ENCODE data around the gene IL20.

The IL20 gene

DNA sequence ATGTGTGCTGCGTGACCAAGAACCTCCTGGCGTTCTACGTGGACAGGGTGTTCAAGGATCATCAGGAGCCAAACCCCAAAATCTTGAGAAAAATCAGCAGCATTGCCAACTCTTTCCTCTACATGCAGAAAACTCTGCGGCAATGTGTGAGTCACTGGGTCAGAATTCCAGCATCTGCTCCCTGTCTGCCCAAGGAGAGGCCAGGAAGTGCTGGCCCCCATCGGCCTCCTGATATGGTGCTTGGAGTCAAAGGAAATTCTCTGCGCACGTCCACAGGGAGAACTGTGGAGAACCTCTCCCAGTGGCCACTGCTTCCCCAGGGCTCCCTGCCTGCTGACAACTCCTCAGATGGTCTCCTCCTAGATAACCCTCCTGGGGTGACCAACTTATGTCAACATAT lies 25.6 kb upstream of the IL20 start:
- Histone ChIP-seq H3K4me3 (ENCODE audit: low read depth, low read length) (no peak overlapping the region), H3K4me1 (ENCODE audit: control insufficient read depth, insufficient read depth, low read length) (no peaks in the 10 kb centered on the region), H3K27ac (ENCODE audit: extremely low read depth, low read depth, low read length) (no peak overlapping the region), H3K9me3 (ENCODE audit: control insufficient read depth, insufficient read depth, low read depth, low read length) (no peaks in the 10 kb centered on the region), H3K36me3 (ENCODE audit: control insufficient read depth in 2 of 2, insufficient read depth in 1 of 2, low read length in 2 of 2) (no peaks in the 10 kb centered on the region)
- TF ChIP-seq ZBTB48 (tag by site-specific recombination; IDR thresholded peaks at IDR 0.05) (no peak), ZIC2 (tag by site-specific recombination; IDR thresholded peaks at IDR 0.05) (peak; percentile 19; the same call in 1 of the 2 replicates)
- ChIA-PET CTCF (no interaction called here), POLR2A (no interaction called here)

DNA sequence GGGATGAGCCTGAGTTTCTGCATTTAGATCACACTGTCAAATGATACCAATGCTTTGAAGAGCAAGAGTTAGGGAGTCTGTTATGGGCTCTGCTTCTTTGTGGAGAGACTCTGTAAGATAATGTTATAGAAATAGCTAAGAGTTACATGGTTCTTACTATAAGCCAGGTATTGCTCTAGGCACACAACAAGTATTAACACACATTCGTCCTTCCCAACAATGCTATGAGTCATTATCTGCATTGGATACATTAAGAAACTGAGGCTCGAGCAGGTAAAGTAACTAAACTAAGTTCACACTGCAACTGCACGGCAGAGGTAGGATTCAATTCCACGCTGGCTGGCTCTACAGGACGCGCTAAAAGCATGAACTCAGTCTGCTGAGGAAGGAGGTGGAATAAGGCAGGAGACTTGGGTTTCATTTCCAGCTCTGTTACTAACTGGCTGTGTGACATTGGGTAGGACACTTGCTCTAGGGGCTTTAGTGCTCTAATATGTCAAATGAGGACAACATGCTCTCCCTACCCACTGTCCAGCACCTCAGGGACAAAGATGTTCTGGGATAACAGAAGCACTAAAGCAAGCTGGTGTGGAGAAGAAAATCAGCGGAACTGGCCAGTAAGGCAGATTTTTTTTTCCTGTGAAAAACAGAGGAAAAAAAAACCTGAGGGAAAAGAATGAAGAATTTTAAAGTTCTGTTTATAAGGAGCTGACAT lies 23.7 kb upstream of the IL20 start:
- ChIA-PET POLR2A (no interaction called here), CTCF (interaction anchor here (0.6 to 0.9 kb wide), 4 partner anchors 8 to 352 kb away, joined by 3 to 4 read pairs (median 4); no protein-coding TSS in a partner anchor)
- no peaks in the 10 kb centered on the region for H3K9me3 ChIP-seq (ENCODE audit: control insufficient read depth, insufficient read depth, low read depth, low read length)

More for the DNA sequence above, 23.7 kb upstream of the IL20 start:
- Histone ChIP-seq H3K36me3 (ENCODE audit: control insufficient read depth in 2 of 2, insufficient read depth in 1 of 2, low read length in 2 of 2) (no peaks in the 10 kb centered on the region), H3K27ac (ENCODE audit: extremely low read depth, low read depth, low read length) (no peak overlapping the region), H3K4me3 (ENCODE audit: low read depth, low read length) (no peak overlapping the region), H3K4me1 (ENCODE audit: control insufficient read depth, insufficient read depth, low read length) (no peaks in the 10 kb centered on the region)
- TF ChIP-seq ZNF501 (tag by site-specific recombination; IDR thresholded peaks at IDR 0.05), result no peak
- no peak for TF ChIP-seq ZNF391 (tag by site-specific recombination; IDR thresholded peaks at IDR 0.05; ENCODE audit: borderline replicate concordance, low read depth)
- TF ChIP-seq, protein P1, sequence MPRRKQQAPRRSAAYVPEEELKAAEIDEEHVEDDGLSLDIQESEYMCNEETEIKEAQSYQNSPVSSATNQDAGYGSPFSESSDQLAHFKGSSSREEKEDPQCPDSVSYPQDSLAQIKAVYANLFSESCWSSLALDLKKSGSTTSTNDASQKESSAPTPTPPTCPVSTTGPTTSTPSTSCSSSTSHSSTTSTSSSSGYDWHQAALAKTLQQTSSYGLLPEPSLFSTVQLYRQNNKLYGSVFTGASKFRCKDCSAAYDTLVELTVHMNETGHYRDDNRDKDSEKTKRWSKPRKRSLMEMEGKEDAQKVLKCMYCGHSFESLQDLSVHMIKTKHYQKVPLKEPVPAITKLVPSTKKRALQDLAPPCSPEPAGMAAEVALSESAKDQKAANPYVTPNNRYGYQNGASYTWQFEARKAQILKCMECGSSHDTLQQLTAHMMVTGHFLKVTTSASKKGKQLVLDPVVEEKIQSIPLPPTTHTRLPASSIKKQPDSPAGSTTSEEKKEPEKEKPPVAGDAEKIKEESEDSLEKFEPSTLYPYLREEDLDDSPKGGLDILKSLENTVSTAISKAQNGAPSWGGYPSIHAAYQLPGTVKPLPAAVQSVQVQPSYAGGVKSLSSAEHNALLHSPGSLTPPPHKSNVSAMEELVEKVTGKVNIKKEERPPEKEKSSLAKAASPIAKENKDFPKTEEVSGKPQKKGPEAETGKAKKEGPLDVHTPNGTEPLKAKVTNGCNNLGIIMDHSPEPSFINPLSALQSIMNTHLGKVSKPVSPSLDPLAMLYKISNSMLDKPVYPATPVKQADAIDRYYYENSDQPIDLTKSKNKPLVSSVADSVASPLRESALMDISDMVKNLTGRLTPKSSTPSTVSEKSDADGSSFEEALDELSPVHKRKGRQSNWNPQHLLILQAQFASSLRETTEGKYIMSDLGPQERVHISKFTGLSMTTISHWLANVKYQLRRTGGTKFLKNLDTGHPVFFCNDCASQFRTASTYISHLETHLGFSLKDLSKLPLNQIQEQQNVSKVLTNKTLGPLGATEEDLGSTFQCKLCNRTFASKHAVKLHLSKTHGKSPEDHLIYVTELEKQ (tag by site-specific recombination; IDR thresholded peaks at IDR 0.05; ENCODE audit: borderline replicate concordance), result no peak
- TF ChIP-seq, protein P2, sequence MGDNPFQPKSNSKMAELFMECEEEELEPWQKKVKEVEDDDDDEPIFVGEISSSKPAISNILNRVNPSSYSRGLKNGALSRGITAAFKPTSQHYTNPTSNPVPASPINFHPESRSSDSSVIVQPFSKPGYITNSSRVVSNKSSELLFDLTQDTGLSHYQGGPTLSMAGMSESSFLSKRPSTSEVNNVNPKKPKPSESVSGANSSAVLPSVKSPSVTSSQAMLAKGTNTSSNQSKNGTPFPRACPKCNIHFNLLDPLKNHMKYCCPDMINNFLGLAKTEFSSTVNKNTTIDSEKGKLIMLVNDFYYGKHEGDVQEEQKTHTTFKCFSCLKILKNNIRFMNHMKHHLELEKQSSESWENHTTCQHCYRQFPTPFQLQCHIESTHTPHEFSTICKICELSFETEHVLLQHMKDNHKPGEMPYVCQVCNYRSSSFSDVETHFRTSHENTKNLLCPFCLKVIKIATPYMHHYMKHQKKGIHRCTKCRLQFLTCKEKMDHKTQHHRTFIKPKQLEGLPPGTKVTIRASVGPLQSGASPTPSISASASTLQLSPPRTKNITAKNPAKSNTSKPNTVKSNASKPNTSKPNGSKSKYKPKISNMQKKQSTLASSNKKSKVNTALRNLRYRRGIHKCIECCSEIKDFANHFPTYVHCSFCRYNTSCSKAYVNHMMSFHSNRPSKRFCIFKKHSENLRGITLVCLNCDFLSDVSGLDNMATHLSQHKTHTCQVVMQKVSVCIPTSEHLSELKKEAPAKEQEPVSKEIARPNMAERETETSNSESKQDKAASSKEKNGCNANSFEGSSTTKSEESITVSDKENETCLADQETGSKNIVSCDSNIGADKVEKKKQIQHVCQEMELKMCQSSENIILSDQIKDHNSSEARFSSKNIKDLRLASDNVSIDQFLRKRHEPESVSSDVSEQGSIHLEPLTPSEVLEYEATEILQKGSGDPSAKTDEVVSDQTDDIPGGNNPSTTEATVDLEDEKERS (tag by site-specific recombination; IDR thresholded peaks at IDR 0.05), result no peak
- TF ChIP-seq BCL11A (tag by site-specific recombination; IDR thresholded peaks at IDR 0.05; ENCODE audit: low read depth), result no peak
- TF ChIP-seq ZNF624 (tag by site-specific recombination; IDR thresholded peaks at IDR 0.05), result no peak
- no peak for TF ChIP-seq ZNF174 (tag by site-specific recombination; IDR thresholded peaks at IDR 0.05)
- TF ChIP-seq KLF7 (tag by site-specific recombination; IDR thresholded peaks at IDR 0.05; ENCODE audit: borderline replicate concordance), result no peak
- TF ChIP-seq, protein P3, sequence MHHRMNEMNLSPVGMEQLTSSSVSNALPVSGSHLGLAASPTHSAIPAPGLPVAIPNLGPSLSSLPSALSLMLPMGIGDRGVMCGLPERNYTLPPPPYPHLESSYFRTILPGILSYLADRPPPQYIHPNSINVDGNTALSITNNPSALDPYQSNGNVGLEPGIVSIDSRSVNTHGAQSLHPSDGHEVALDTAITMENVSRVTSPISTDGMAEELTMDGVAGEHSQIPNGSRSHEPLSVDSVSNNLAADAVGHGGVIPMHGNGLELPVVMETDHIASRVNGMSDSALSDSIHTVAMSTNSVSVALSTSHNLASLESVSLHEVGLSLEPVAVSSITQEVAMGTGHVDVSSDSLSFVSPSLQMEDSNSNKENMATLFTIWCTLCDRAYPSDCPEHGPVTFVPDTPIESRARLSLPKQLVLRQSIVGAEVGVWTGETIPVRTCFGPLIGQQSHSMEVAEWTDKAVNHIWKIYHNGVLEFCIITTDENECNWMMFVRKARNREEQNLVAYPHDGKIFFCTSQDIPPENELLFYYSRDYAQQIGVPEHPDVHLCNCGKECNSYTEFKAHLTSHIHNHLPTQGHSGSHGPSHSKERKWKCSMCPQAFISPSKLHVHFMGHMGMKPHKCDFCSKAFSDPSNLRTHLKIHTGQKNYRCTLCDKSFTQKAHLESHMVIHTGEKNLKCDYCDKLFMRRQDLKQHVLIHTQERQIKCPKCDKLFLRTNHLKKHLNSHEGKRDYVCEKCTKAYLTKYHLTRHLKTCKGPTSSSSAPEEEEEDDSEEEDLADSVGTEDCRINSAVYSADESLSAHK (tag by site-specific recombination; IDR thresholded peaks at IDR 0.05), result no peak
- no peak for TF ChIP-seq FEZF1 (tag by site-specific recombination; IDR thresholded peaks at IDR 0.05)
- no peak for TF ChIP-seq ZNF629 (tag by site-specific recombination; IDR thresholded peaks at IDR 0.05)
- TF ChIP-seq ZSCAN23 (tag by site-specific recombination; IDR thresholded peaks at IDR 0.05), result no peak
- TF ChIP-seq, protein P4, sequence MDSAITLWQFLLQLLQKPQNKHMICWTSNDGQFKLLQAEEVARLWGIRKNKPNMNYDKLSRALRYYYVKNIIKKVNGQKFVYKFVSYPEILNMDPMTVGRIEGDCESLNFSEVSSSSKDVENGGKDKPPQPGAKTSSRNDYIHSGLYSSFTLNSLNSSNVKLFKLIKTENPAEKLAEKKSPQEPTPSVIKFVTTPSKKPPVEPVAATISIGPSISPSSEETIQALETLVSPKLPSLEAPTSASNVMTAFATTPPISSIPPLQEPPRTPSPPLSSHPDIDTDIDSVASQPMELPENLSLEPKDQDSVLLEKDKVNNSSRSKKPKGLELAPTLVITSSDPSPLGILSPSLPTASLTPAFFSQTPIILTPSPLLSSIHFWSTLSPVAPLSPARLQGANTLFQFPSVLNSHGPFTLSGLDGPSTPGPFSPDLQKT (IDR thresholded peaks at IDR 0.05; ENCODE audit: borderline replicate concordance, low read depth, low read length), result no peak
- TF ChIP-seq, protein P5, sequence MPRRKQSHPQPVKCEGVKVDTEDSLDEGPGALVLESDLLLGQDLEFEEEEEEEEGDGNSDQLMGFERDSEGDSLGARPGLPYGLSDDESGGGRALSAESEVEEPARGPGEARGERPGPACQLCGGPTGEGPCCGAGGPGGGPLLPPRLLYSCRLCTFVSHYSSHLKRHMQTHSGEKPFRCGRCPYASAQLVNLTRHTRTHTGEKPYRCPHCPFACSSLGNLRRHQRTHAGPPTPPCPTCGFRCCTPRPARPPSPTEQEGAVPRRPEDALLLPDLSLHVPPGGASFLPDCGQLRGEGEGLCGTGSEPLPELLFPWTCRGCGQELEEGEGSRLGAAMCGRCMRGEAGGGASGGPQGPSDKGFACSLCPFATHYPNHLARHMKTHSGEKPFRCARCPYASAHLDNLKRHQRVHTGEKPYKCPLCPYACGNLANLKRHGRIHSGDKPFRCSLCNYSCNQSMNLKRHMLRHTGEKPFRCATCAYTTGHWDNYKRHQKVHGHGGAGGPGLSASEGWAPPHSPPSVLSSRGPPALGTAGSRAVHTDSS (tag by site-specific recombination; IDR thresholded peaks at IDR 0.05), result no peak

Measured in HEK293 (cell line).